ENCODE measurements around the gene PIK3CD.
"Not testable (repeated sequence)": the region's sequence is repeated elsewhere in the genome, so short reads cannot be mapped to it uniquely, and the experiment has no call there.

PIK3CD gene

GRCh38 chr1:9654051-9654833, 2.7 kb downstream of the PIK3CD start:
- peak in 1 of 3 experiments; percentile 18 for DNase-seq (ENCODE audit: low read depth in 3 of 3)

- peak in 1 of 3 experiments; percentile 40 for DNase-seq (ENCODE audit: low read depth in 3 of 3)
These were observed 3.5 kb downstream of the PIK3CD start for GRCh38 chr1:9654834-9655723.

- DNase-seq (ENCODE audit: low read depth in 3 of 3): no peak
These were observed 4.3 kb downstream of the PIK3CD start for GRCh38 chr1:9655836-9656235.

DNA sequence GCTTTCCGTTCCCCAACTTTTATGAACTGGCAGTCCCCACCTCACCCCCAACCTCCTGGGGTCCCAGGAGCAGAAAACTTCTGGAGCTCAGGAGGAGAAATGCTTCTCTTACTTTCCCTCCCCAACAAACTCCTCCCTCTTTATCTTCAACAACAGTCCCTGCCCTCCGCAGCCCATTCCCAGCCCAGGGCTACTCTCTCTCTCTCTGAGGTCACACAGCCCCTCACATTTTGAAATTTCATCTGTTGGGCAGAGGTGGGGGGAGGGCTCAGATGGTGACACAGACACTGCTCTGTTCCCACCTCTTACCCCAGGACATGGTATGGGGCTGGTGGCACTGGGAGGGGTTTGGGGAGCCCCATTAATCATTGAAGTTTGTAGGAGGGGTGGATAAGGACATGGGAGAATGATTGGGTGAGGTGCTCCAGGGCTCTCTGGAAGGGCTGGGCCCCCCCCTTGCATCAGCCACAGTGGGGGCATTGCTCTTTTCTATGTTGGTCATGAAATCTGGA, 6.0 kb downstream of the PIK3CD start:
- no peak for DNase-seq (ENCODE audit: low read depth in 3 of 3)

GRCh38 chr1:9658199-9658598, 6.7 kb downstream of the PIK3CD start:
- DNase-seq (ENCODE audit: low read depth in 3 of 3): no peak

DNA sequence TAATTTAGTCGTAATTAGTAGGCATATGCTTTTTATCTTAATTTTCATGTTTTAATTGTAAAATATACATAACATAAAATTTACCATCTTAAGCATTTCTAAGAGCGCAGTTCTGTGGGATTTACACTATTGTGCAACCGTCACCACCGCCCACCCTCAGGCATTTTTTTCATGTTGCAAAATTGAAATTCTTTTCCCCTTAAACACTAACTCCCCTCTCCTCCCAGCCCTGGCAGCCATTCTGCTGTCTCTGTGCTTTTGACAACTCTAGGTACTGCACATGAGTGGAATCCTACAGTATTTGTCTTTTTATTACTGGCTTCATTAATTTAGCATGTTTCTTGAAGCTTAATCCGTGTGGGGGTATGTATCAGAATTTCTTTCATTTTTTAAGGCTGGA, 7.8 kb downstream of the PIK3CD start:
- DNase-seq (ENCODE audit: low read depth in 3 of 3): no peak

- no peak for DNase-seq (ENCODE audit: low read depth in 3 of 3)
These were observed 11.7 kb downstream of the PIK3CD start for GRCh38 chr1:9663257-9663656.

GRCh38 chr1:9665193-9665592, 13.7 kb downstream of the PIK3CD start:
- no peak for DNase-seq (ENCODE audit: low read depth in 3 of 3)

GRCh38 chr1:9668080-9668479, 16.5 kb downstream of the PIK3CD start:
- no peak for DNase-seq (ENCODE audit: low read depth in 3 of 3)

DNA sequence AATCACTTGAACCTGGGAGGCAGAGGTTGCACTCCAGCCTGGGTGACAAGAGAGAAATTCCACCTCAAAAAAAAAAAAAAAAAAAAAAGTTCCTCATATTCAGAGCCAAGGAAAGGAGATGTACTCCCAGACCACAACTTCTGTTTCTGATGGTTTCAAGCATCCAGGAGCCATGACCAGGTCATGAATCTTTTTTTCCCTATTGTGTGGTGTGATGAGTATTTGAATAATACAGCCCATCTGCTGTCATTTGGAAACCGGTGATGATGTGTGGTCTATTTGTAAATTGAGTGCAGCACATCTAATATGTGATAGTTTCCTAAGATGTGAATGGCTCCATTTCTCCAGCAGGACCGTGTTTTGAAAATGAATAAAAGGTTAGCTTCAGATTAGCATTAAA, 18.6 kb downstream of the PIK3CD start:
- no peak for DNase-seq (ENCODE audit: low read depth in 3 of 3)

- no peak for DNase-seq (ENCODE audit: low read depth in 3 of 3)
These were observed 20.0 kb downstream of the PIK3CD start for GRCh38 chr1:9671377-9672140.

DNA sequence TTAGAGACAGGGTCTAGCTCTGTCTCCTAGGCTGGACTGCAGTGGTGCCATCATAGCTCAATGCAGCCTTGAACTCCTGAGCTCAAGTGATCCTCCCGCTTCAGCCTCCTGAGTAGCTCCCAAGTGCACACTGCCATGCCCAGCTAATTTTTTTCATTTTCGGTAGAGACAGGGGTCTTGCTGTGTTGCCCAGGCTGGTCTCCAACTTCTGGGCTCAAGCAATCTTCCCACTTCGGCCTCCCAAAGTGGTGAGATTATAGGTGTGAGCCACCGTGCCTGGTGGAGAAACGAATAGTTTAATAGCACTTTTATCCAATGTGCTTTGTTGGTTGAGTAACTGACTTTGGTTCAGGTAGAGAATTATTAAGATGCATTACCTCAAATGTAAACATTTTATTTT, 20.9 kb downstream of the PIK3CD start:
- no peak for DNase-seq (ENCODE audit: low read depth in 3 of 3)

GRCh38 chr1:9675393-9675792, 23.9 kb downstream of the PIK3CD start:
- no peak for DNase-seq (ENCODE audit: low read depth in 3 of 3)

GRCh38 chr1:9676128-9676527, 24.6 kb downstream of the PIK3CD start:
- DNase-seq (ENCODE audit: low read depth in 3 of 3): not testable (repeated sequence)

GRCh38 chr1:9676815-9677393, 25.4 kb downstream of the PIK3CD start:
- DNase-seq (ENCODE audit: low read depth in 3 of 3): no peak

- DNase-seq (ENCODE audit: low read depth in 3 of 3): no peak
These were observed 28.6 kb downstream of the PIK3CD start for GRCh38 chr1:9680091-9680490.

DNA sequence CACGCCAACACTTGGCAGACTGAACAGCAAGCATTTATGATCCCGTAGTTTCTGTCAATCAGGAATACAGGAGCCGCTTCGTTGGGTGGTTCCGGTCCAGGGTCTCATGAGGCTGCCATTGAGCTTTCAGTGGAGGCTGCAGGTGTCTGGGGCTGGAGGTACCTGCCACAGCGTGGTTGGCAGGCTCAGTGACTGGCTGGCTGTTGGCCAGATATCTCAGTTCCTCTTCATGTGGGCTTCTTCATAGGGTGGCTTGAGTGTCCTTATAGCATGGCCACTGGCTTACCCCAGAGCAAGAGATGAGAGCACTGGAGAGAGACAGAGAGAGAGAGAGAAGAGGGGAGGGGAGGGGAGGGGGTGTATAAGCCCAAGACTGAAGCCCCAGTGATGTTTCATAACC, 29.3 kb downstream of the PIK3CD start:
- DNase-seq (ENCODE audit: low read depth in 3 of 3): no peak

DNA sequence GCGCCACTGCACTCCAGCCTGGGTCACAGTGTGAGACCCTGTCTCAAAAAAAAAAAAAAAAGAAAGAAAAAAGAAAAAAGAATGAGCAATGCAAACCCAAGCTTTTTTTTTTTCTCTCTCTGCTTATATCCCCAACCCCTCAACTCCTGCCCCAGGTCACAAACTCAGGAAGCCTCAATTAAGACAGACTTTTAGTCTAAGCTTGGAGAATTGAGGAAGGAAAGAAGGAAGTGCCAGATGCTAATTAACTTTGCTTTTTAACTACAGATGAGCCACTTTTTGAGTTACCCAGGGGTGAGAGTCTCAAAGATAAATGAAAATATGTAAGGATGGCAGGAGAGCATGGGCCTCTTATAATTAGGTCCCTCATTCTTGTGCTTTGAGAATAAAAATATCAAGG, 33.3 kb downstream of the PIK3CD start:
- DNase-seq (ENCODE audit: low read depth in 3 of 3): no peak

DNA sequence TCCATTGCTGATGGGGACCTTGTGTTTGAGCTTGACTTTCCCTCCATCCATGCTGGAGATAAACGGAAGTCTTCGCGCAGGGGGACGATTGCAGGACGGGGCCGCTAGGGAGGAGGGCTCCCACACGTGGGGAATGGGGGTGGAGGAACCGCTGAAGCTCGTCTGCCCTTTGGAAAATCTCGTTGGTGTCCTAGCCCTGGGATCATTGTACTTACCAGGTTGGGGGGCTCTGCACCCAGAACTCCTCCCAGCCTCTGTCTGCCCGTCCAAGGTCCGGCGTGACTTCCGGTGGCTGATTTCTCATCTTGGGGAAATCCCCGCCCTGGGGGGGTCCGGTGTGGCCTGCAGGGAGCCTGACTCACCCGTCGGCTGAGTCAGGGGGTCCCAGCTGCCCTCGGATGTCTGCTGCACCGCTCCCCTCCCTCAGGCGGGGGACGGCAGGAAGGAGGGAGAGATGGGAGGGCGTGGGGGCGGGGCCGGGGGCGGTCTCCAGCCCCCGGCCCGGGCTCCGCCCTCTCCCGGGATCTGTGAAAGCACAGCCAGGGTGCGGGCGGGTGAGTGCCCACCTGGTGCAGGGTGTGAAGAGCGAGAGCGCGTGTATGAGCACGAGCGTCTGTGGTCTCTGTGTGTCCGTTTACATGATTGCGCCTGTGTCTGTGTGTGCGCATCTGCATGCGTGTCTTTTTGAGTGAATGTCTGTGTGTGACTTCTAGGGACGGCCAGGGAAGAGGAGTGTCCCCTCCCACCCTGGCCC, 35.8 kb downstream of the PIK3CD start:
- peak; percentile 45 to 61 (median 57) for DNase-seq (ENCODE audit: low read depth in 3 of 3)

DNA sequence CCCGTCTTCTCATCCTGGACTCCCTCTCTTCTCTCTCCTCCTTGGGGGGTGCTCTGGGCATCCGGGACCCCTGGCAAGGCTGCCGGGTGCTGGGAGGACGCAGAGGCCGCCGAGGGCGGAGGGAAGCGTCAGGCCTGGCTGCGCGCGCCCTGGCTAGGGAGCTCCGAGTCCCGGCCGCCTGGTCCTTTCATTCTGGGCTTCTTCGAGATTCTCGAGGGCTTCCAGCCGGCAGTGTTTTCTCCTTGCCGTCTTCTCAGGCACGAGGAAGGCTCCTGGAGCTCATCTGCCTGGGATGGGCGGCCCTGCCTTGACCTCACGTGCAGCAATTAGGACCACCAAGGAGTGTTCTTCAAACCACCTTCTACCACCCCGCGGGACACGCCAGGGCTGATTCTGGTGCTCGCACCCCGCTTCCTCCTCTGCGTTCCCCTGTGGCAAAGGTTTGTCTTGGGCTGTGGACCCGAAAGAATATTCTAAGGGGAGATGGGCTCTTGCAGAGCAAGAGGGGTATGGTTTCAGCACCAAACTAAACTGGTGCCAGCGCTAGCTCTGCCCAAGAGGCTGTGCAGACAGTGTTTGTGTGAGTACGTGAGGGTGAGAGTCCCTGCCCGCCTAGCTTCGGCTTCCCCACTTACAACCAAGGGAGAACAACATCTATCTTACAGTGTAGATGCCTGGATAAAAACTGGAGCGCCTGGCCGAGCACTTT, 36.5 kb downstream of the PIK3CD start:
- DNase-seq (ENCODE audit: low read depth in 3 of 3): no peak
